GM12878 (cell line): ENCODE results near the gene ACTR10. TPM values are rescaled to one million over a fixed set of nuclear protein-coding genes. Genes with fewer than 3 reads are reported as not detected.

Experiments
- ATAC-seq: fragments of 200-7000 bp; cut with Tn5 transposase; 3 replicates; pipeline ENCODE4 v1.9.1; 2020; ENCODE audit warnings: mild to moderate bottlenecking, moderate library complexity
- BruUV-seq: library from RNA; stranded (reverse); fragments of 400-500 nt; replicated peaks from 2 replicates; lab custom pipeline; 2021; lab: Mats Ljungman, UMichigan
- CTCF ChIA-PET: fragments of 300-600 bp; sonication (Branson Sonifier 250); formaldehyde crosslinking; extraction: SDS; loops from one replicate; lab custom pipeline; 2021; ENCODE audit warnings: inconsistent platforms; lab: Yijun Ruan, JAX
- POLR2A ChIA-PET: fragments of 350-600 bp; formaldehyde crosslinking; extraction: SDS; loops from one replicate; lab custom pipeline; 2021; ENCODE audit warnings: inconsistent platforms; lab: Charles Lee
- RAD21 ChIA-PET: fragments of 300-600 bp; sonication (Branson Sonifier 250); formaldehyde crosslinking; loops from one replicate; lab custom pipeline; 2023; ENCODE audit warnings: antibody characterized with exemption; ENCODE audit not compliant: unreplicated experiment; lab: Charles Lee
- SMC1A ChIA-PET: fragments of 300-600 bp; sonication (Branson Sonifier 250); formaldehyde crosslinking; loops from one replicate; lab custom pipeline; 2023; ENCODE audit not compliant: unreplicated experiment, uncharacterized antibody; lab: Charles Lee
- DNase-seq: peaks from one replicate; pipeline ENCODE4 v3.0.0-alpha.2; 2011; ENCODE audit warnings: low read depth, low spot score
- FAIRE-seq: peaks from 3 replicates; lab custom pipeline; 2011; peaks lifted over from hg19 to GRCh38; lab: Jason Lieb, UNC
- H2AFZ ChIP-seq: 2 replicates; pipeline ENCODE4 v1.6.0; 2011; ENCODE audit warnings: low read depth, low read length, control low read depth; ENCODE audit not compliant: control insufficient read depth
- H3K27ac ChIP-seq: 2 replicates; pipeline ENCODE4 v1.5.1; 2011; ENCODE audit warnings: control low read depth; ENCODE audit not compliant: control insufficient read depth, insufficient read depth
- H3K27me3 ChIP-seq, 2 experiments: replicated peaks in 1 of 2; 2 replicates each; pipeline versions ENCODE4 v1.6.0 to v1.6.1; 2011; ENCODE audit warnings: low read length in 1 of 2; ENCODE audit not compliant: control insufficient read depth in 2 of 2, insufficient read depth in 2 of 2
- H3K36me3 ChIP-seq, 2 experiments: 2 replicates each; pipeline ENCODE4 v1.5.1; 2011; ENCODE audit warnings: low read length in 1 of 2; ENCODE audit not compliant: control insufficient read depth in 2 of 2, insufficient read depth in 2 of 2
- H3K4me1 ChIP-seq: 2 replicates; pipeline ENCODE4 v1.6.1; 2011; ENCODE audit warnings: mild to moderate bottlenecking, low read length, moderate library complexity, mixed read lengths; ENCODE audit not compliant: control insufficient read depth, insufficient read depth
- H3K4me2 ChIP-seq: 2 replicates; pipeline ENCODE4 v1.6.0; 2011; ENCODE audit warnings: control low read depth; ENCODE audit not compliant: control insufficient read depth, insufficient read depth
- H3K4me3 ChIP-seq: fragments of 200-600 bp; sonication (generic); 2 replicates; pipeline ENCODE4 v1.5.1; 2016
- H3K79me2 ChIP-seq: 2 replicates; pipeline ENCODE4 v1.6.0; 2011; ENCODE audit warnings: low read length; ENCODE audit not compliant: control insufficient read depth, insufficient read depth
- H3K9ac ChIP-seq: 2 replicates; pipeline ENCODE4 v1.8.0; 2011; ENCODE audit warnings: low read length, control low read depth, mixed read lengths; ENCODE audit not compliant: control insufficient read depth, insufficient read depth
- H3K9me3 ChIP-seq: replicated peaks from 3 replicates; pipeline ENCODE4 v1.5.1; 2011; ENCODE audit warnings: mild to moderate bottlenecking, low read length; ENCODE audit not compliant: control insufficient read depth, insufficient read depth
- H4K20me1 ChIP-seq: 2 replicates; pipeline ENCODE4 v1.6.0; 2011; ENCODE audit not compliant: control insufficient read depth, insufficient read depth
- ATF3 ChIP-seq: IDR thresholded peaks from 2 replicates; pipeline ENCODE4 v1.6.1; 2011; ENCODE audit warnings: low read depth, mild to moderate bottlenecking, low read length, moderate library complexity, borderline replicate concordance; ENCODE audit errors: extremely low read depth
- CREM ChIP-seq: IDR thresholded peaks from 2 replicates; pipeline ENCODE4 v1.6.1; 2014; ENCODE audit warnings: antibody characterized with exemption, low read depth
- MYB ChIP-seq: fragments of 150-350 bp; IDR thresholded peaks from 2 replicates; pipeline ENCODE4 v1.6.1; 2014; ENCODE audit warnings: mild to moderate bottlenecking, low read depth, low read length, borderline replicate concordance
- MYC ChIP-seq: IDR thresholded peaks from 2 replicates; pipeline ENCODE4 v1.6.1; 2011; ENCODE audit warnings: mild to moderate bottlenecking, low read length, moderate library complexity, inconsistent platforms; ENCODE audit not compliant: insufficient read depth, insufficient replicate concordance, insufficient read length, severe bottlenecking
- SMAD5 ChIP-seq: IDR thresholded peaks from 2 replicates; pipeline ENCODE4 v1.6.1; 2016; ENCODE audit warnings: antibody characterized with exemption, low read depth
- WGBS: methylation state at CpG from one replicate; pipeline ENCODE4 v1.1.6; 2016; ENCODE audit warnings: low lambda C conversion rate; ENCODE audit not compliant: insufficient replicate concordance, insufficient coverage; ENCODE audit errors: missing lambda C conversion rate; 5-methylcytosine and 5-hydroxymethylcytosine counted together
- in situ Hi-C: fragments of 300-500 bp; cut with MboI; formaldehyde crosslinking; loops from 9 replicates; pipeline ENCODE4 v1.14.3; 2018; ENCODE audit warnings: mixed read lengths
- intact Hi-C: fragments of 100-400 bp; cut with micrococcal nuclease; formaldehyde crosslinking; loops from one replicate; pipeline ENCODE4 v1.14.2; 2022; ENCODE audit not compliant: unreplicated experiment
- polyA plus RNA-seq, 11 experiments: library from polyadenylated mRNA; depleted of rRNA in 4 of 11; unstranded in 6 of 11; stranded (reverse) in 5 of 11; fragments of >200 nt; fragmentation: Nextera tagmentation in 4 of 11; fragmentation: Illumina TruSeq in 1 of 11; extraction: Ambion mirVana in 4 of 11; extraction: Trizol in 1 of 11; gene quantifications; 1 replicate in 1 of 11; 2 replicates in 10 of 11; pipeline versions ENCODE4 v1.2.1 to v1.2.3, GENCODE V29; 2011 to 2016; ENCODE audit warnings: inconsistent platforms in 2 of 11, missing spikeins in 2 of 11, low read depth in 1 of 11
- total RNA-seq, 4 experiments: library from RNA; depleted of rRNA in 3 of 4; stranded (reverse); fragments of >200 nt in 3 of 4; fragmentation: Illumina TruSeq in 1 of 4; extraction: Trizol in 1 of 4; gene quantifications; 2 replicates each; pipeline versions ENCODE4 v1.2.1 to v1.2.3, GENCODE V29; 2013 to 2021
- TF ChIP-seq, protein P1 (sequence below): IDR thresholded peaks from 2 replicates; pipeline ENCODE4 v1.6.1; 2012; ENCODE audit warnings: low read depth, low read length, improper control_type of control experiment

The ACTR10 gene
- total and polyA plus RNA-seq, 10 of the 15 experiments (the other 5 are each of a cell fraction or from before 2014, with no cell fraction given) = 26.0 to 74.3 (median 38.9) TPM

GRCh38 chr14:58227096-58227819 lies 27.3 kb downstream of the ACTR10 start:
- Histone ChIP-seq H3K27me3 (no peaks in the 10 kb centered on the region), H3K4me3 (no peak overlapping the region), H4K20me1 (no peaks in the 10 kb centered on the region), H3K9ac (no peak overlapping the region), H3K79me2 (no peaks in the 10 kb centered on the region), H3K4me1 (no peaks in the 10 kb centered on the region), H3K27ac (no peak overlapping the region), H3K36me3 (no peaks in the 10 kb centered on the region; a peak in 1 of 4 replicates), H3K9me3 (no peaks in the 10 kb centered on the region), H3K4me2 (no peak overlapping the region), H2AFZ (no peak overlapping the region)
- WGBS = 97% methylated on average over 5 of the region's 5 CpGs
- POLR2A ChIA-PET = interaction anchor here (1.4 kb wide), 1 partner anchor 17 kb away, joined by 3 read pairs; the partner anchor contains the start of gene PSMA3
- no TSS peak for BruUV-seq
- in situ Hi-C loops = no loop called here
- CTCF ChIA-PET = no interaction called here
- RAD21 ChIA-PET = interaction anchor here (0.6 kb wide), 1 partner anchor 151 kb away, joined by 3 read pairs; no protein-coding TSS in a partner anchor
- TF ChIP-seq ATF3 (no peak), CREM (no peak), SMAD5 (no peak), MYB (no peak), MYC (no peak)
- TF ChIP-seq, protein P1, sequence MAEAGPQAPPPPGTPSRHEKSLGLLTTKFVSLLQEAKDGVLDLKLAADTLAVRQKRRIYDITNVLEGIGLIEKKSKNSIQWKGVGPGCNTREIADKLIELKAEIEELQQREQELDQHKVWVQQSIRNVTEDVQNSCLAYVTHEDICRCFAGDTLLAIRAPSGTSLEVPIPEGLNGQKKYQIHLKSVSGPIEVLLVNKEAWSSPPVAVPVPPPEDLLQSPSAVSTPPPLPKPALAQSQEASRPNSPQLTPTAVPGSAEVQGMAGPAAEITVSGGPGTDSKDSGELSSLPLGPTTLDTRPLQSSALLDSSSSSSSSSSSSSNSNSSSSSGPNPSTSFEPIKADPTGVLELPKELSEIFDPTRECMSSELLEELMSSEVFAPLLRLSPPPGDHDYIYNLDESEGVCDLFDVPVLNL = no peak
- SMC1A ChIA-PET = interaction anchor here (1.0 kb wide), 1 partner anchor 8 kb away, joined by 3 read pairs; no protein-coding TSS in a partner anchor
- no peak for DNase-seq
- no peak for ATAC-seq
- no peak for FAIRE-seq
- intact Hi-C loops = no loop called here
